Hepatocyte (in vitro differentiated cells): Measurements from ENCODE around the gene ZNF282. TPM values are rescaled to one million over a fixed set of nuclear protein-coding genes. Genes with fewer than 3 reads are reported as not detected.

Experiments used
- DNase-seq: peaks from one replicate; pipeline ENCODE4 v3.0.0-alpha.2; 2016; ENCODE audit warnings: low spot score
- H2AFZ ChIP-seq: fragments of 200-600 bp; sonication (generic); 2 replicates; pipeline ENCODE4 v1.6.0; 2016; ENCODE audit warnings: antibody characterized with exemption, mild to moderate bottlenecking
- H3K27ac ChIP-seq: fragments of 200-600 bp; sonication (generic); 2 replicates; pipeline ENCODE4 v1.5.1; 2016; ENCODE audit warnings: mild to moderate bottlenecking
- H3K27me3 ChIP-seq: fragments of 200-600 bp; sonication (generic); 2 replicates; pipeline ENCODE4 v1.6.1; 2016
- H3K36me3 ChIP-seq: fragments of 200-600 bp; sonication (generic); replicated peaks from 2 replicates; pipeline ENCODE4 v1.5.1; 2016; ENCODE audit warnings: low read depth; ENCODE audit not compliant: insufficient read depth
- H3K4me1 ChIP-seq: fragments of 200-600 bp; sonication (generic); 2 replicates; pipeline ENCODE4 v1.5.1; 2016; ENCODE audit warnings: mild to moderate bottlenecking, moderate library complexity; ENCODE audit not compliant: insufficient read depth
- H3K4me2 ChIP-seq: fragments of 200-600 bp; sonication (generic); 2 replicates; pipeline ENCODE4 v1.6.0; 2016
- H3K4me3 ChIP-seq: fragments of 200-600 bp; sonication (generic); 2 replicates; pipeline ENCODE4 v1.5.1; 2016; ENCODE audit warnings: mild to moderate bottlenecking
- H3K79me2 ChIP-seq: fragments of 200-600 bp; sonication (generic); 2 replicates; pipeline ENCODE4 v1.6.0; 2017; ENCODE audit warnings: mild to moderate bottlenecking
- H3K9me2 ChIP-seq: fragments of 200-600 bp; sonication (generic); replicated peaks from 2 replicates; pipeline ENCODE4 v1.6.0; 2017; ENCODE audit warnings: mild to moderate bottlenecking; ENCODE audit not compliant: insufficient read depth
- H3K9me3 ChIP-seq: fragments of 200-600 bp; sonication (generic); 2 replicates; pipeline ENCODE4 v1.5.1; 2016; ENCODE audit warnings: low read depth, mild to moderate bottlenecking
- H4K20me1 ChIP-seq: fragments of 200-600 bp; sonication (generic); 2 replicates; pipeline ENCODE4 v1.6.0; 2016; ENCODE audit warnings: mild to moderate bottlenecking; ENCODE audit not compliant: insufficient read depth, poor library complexity, severe bottlenecking
- CTCF ChIP-seq: fragments of 200-600 bp; sonication (generic); IDR thresholded peaks from 2 replicates; pipeline ENCODE4 v1.5.1; 2016; ENCODE audit warnings: antibody characterized with exemption, mild to moderate bottlenecking; ENCODE audit not compliant: poor library complexity
- EZH2 ChIP-seq: fragments of 200-600 bp; sonication (generic); IDR thresholded peaks from 2 replicates; pipeline ENCODE4 v1.6.1; 2016; ENCODE audit warnings: antibody characterized with exemption, mild to moderate bottlenecking, borderline replicate concordance
- EZH2phosphoT487 ChIP-seq: fragments of 200-600 bp; sonication (generic); IDR thresholded peaks from one replicate; pipeline ENCODE4 v1.6.1; 2018; ENCODE audit warnings: antibody characterized with exemption, mild to moderate bottlenecking, low read depth, moderate library complexity; ENCODE audit not compliant: unreplicated experiment, severe bottlenecking
- WGBS: methylation state at CpG from one replicate; pipeline ENCODE4 v1.1.6; 2016; ENCODE audit warnings: low lambda C conversion rate; ENCODE audit errors: missing lambda C conversion rate; 5-methylcytosine and 5-hydroxymethylcytosine counted together
- polyA plus RNA-seq: library from polyadenylated mRNA; unstranded; fragments of >200 nt; fragmentation: Nextera tagmentation; extraction: Ambion mirVana; gene quantifications from 2 replicates; pipeline ENCODE4 v1.2.1, GENCODE V29; 2016
- total RNA-seq: library from RNA; depleted of rRNA; stranded (reverse); fragments of >200 nt; gene quantifications from 2 replicates; pipeline ENCODE4 v1.2.3, GENCODE V29; 2014

The ZNF282 gene
- total and polyA plus RNA-seq, 2 experiments from 2014 or later, result 10.8 to 16.7 TPM

- H2AFZ ChIP-seq, result peak overlapping the region; percentile 70
Measured at GRCh38 chr7:149194799-149195179, 557 bp upstream of the ZNF282 start.

GRCh38 chr7:149196151-149196704 lies 882 bp downstream of the ZNF282 start:
- H3K9me2 ChIP-seq, result no peaks in the 10 kb centered on the region
- H3K27me3 ChIP-seq, result no peaks in the 10 kb centered on the region
- 5% methylated on average over 17 of the region's 17 CpGs for WGBS
- TF ChIP-seq EZH2 (no peak), EZH2phosphoT487 (no peak), CTCF (no peak)
- H2AFZ ChIP-seq, result peak overlapping the region; percentile 42
- peak overlapping the region; percentile 80 for H3K4me3 ChIP-seq
- H3K36me3 ChIP-seq, result no peaks in the 10 kb centered on the region
- peak overlapping the region; percentile 99 for H3K4me2 ChIP-seq
- H3K9me3 ChIP-seq, result no peaks in the 10 kb centered on the region
- H3K4me1 ChIP-seq, result peaks cover 10% of the 10 kb centered on the region
- DNase-seq, result no peak
- H3K27ac ChIP-seq, result peak overlapping the region; percentile 85
- H4K20me1 ChIP-seq, result peaks cover 17% of the 10 kb centered on the region
- peaks cover 54% of the 10 kb centered on the region for H3K79me2 ChIP-seq

More at GRCh38 chr7:149194799-149195179, 557 bp upstream of the ZNF282 start:
- DNase-seq, result no peak
- Histone ChIP-seq H3K36me3 (no peaks in the 10 kb centered on the region), H3K9me2 (no peaks in the 10 kb centered on the region), H3K4me1 (peaks cover 10% of the 10 kb centered on the region), H3K79me2 (peaks cover 40% of the 10 kb centered on the region), H3K27ac (peak overlapping the region; percentile 58), H3K27me3 (no peaks in the 10 kb centered on the region), H3K4me3 (peak overlapping the region; percentile 51), H4K20me1 (peaks cover 17% of the 10 kb centered on the region), H3K9me3 (no peaks in the 10 kb centered on the region), H3K4me2 (peak overlapping the region; percentile 93)
- 84% methylated on average over 4 of the region's 4 CpGs for WGBS
- no peak for TF ChIP-seq CTCF
- TF ChIP-seq EZH2phosphoT487, result no peak
- no peak for TF ChIP-seq EZH2

GRCh38 chr7:149196705-149197171 lies 1.4 kb downstream of the ZNF282 start:
- peak overlapping the region; percentile 85 for H3K27ac ChIP-seq
- H3K27me3 ChIP-seq, result no peaks in the 10 kb centered on the region
- H3K79me2 ChIP-seq, result peaks cover 56% of the 10 kb centered on the region
- H3K4me2 ChIP-seq, result peak overlapping the region; percentile 99
- H3K4me3 ChIP-seq, result peak overlapping the region; percentile 80
- DNase-seq, result peak; percentile 39
- no peaks in the 10 kb centered on the region for H3K9me3 ChIP-seq
- H3K4me1 ChIP-seq, result peaks cover 10% of the 10 kb centered on the region
- H2AFZ ChIP-seq, result no peak overlapping the region
- peaks cover 17% of the 10 kb centered on the region for H4K20me1 ChIP-seq
- H3K36me3 ChIP-seq, result no peaks in the 10 kb centered on the region
- no peaks in the 10 kb centered on the region for H3K9me2 ChIP-seq
- TF ChIP-seq EZH2, result no peak
- TF ChIP-seq EZH2phosphoT487, result no peak
- TF ChIP-seq CTCF, result no peak
- WGBS, result 17% methylated on average over 7 of the region's 7 CpGs
